Epithelial cell of prostate (primary cell): ENCODE data around the gene UBAC2.

ENCODE experiments used
- DNase-seq: peaks from one replicate; pipeline ENCODE4 v3.0.0-alpha.2; 2011; ENCODE audit warnings: low read depth, low spot score
- H3K27ac ChIP-seq: fragments of 450-650 bp; 2 replicates; pipeline ENCODE4 v1.5.1; 2017; ENCODE audit warnings: mild to moderate bottlenecking

UBAC2 gene

GRCh38 chr13:99327126-99327525, 126.5 kb downstream of the UBAC2 start:
- DNase-seq = no peak
- H3K27ac ChIP-seq = no peak overlapping the region

DNA sequence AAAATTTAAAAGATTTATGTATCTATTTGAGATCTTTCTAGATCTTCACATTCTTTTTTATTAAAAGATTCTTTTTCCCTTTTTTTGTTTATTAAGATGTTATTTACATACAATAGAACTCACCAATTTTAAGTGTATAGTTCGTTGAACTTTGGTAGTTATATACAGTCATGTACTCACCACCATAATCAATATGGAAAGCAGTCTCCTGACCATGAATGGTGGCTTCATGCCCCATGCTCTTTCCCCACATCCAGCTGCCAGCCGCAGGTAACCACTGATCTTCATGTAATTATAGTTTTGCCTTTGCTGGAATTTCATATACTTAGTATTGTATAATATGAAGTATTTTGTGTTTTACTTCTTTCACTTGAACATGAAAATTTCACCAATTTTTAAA, 127.1 kb downstream of the UBAC2 start:
- no peak for DNase-seq
- H3K27ac ChIP-seq = no peak overlapping the region

DNA sequence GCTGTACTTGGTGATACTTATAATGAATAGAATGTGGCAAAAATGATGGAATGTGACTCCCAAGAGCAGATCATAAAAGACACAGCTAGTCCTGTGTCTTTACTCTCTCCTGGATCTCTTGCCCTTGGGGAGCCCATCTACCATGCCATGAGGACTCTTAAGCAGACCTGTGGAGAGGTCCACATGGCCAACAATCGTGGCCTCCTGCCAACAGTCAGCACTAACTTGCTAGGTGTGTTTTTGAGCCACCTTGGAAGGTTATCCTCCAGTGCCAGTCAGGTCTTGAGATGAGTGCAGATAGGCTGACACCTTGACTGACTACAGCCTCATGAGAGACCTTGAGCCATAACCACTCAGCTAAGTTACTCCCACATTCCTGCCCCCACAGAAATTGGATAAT, 128.8 kb downstream of the UBAC2 start:
- no peak for DNase-seq
- H3K27ac ChIP-seq = no peak overlapping the region

- no peak for DNase-seq
- no peak overlapping the region for H3K27ac ChIP-seq
These were observed 130.3 kb downstream of the UBAC2 start for GRCh38 chr13:99330942-99331341.

- DNase-seq = no peak
These were observed 131.2 kb downstream of the UBAC2 start for GRCh38 chr13:99331881-99332293.

DNA sequence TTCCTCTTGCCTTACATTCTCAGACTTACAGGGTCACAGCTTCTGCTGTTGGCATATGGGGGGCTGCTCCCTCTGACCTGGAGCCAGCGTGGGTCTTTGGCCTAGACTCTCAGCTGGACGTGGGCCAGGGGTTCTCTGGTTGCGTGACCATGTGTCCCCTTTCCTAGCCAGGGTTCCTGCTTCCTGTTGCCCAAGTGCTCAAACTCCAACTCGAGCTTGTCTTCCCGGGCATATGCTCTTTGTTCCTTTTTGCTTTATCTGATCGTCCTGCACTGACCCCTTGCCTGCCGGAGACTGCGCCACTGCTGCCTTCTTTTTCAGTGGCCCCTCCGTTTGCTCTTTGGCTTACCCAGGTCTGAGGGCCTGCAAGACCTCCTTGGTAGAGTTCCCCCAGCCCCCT, 131.8 kb downstream of the UBAC2 start:
- H3K27ac ChIP-seq = no peak overlapping the region
- no peak for DNase-seq

More at GRCh38 chr13:99331881-99332293, 131.2 kb downstream of the UBAC2 start:
- H3K27ac ChIP-seq = no peak overlapping the region

DNA sequence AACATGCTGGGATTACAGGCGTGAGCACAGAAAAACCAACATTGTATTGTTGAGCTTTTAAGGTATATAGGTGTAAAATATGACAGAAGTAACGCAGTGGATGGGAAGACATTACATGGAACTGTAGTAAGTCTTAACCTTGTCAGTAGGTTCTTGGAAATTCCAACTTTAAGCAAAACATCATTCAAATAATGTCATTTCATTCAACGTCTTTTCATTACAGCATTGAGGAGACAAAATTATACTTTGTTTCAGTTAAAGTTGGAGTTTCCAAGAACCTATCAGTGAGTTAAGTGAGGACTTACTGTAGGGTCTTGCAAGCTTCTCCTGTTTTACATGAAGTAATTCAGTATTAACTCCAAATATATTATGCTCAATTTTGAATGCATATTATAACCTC, 133.6 kb downstream of the UBAC2 start:
- H3K27ac ChIP-seq = no peak overlapping the region
- DNase-seq = no peak

GRCh38 chr13:99335087-99335486, 134.4 kb downstream of the UBAC2 start:
- DNase-seq = no peak
- H3K27ac ChIP-seq = no peak overlapping the region

- DNase-seq = no peak
- no peak overlapping the region for H3K27ac ChIP-seq
These were observed 134.9 kb downstream of the UBAC2 start for GRCh38 chr13:99335603-99336002.

GRCh38 chr13:99339230-99339721, 138.6 kb downstream of the UBAC2 start:
- DNase-seq = no peak
- H3K27ac ChIP-seq = no peak overlapping the region

DNA sequence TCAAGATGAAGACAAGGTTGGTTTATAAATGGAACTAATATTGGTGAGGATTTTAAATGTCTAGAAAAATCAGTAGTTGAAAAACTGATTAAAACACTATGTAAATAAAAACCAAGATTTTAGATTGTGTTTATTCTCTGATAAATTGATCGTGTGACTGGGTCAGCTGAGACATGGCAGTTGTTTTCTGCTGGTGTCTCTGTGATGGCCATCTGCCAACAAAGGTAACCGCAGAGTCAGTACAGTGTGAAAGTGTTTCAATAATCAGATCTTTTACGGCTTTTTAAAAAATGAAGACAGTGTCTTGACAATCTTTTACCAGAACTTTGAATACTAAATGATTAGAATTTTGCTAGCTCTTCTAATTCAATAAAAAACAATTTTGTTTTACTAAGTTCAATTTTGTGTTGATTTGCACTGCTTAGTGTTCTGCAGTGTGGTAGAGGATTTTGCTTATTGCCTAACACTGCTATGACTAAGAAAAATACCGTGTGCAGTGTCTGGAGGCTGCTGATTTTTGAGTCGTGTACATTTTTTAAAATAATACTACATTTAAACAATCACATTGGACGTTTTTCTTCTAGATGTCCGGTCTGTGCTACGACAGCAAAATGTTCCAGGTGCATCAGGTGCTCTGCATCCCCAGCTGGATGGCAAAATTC, 139.2 kb downstream of the UBAC2 start:
- H3K27ac ChIP-seq = no peak overlapping the region
- DNase-seq = no peak

DNA sequence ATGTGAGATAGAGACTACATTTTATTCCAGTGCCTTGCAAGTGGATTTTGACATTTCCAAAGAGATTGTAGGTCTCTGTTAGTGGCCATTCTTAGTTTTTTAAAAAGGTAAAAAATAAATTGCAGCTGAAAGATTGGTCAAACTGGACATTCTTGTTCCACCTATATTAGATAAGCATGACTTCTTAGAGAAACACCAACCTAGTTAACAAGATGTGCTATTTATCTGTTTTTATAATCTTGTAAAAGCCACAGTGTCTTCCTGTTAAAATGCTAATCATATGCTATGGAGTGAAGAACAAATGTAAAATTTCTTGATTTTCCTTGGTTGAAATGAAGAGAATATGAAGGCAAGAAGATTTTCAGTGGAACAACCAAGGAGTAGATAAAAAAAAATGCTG, 140.0 kb downstream of the UBAC2 start:
- H3K27ac ChIP-seq = no peak overlapping the region
- DNase-seq = no peak

DNA sequence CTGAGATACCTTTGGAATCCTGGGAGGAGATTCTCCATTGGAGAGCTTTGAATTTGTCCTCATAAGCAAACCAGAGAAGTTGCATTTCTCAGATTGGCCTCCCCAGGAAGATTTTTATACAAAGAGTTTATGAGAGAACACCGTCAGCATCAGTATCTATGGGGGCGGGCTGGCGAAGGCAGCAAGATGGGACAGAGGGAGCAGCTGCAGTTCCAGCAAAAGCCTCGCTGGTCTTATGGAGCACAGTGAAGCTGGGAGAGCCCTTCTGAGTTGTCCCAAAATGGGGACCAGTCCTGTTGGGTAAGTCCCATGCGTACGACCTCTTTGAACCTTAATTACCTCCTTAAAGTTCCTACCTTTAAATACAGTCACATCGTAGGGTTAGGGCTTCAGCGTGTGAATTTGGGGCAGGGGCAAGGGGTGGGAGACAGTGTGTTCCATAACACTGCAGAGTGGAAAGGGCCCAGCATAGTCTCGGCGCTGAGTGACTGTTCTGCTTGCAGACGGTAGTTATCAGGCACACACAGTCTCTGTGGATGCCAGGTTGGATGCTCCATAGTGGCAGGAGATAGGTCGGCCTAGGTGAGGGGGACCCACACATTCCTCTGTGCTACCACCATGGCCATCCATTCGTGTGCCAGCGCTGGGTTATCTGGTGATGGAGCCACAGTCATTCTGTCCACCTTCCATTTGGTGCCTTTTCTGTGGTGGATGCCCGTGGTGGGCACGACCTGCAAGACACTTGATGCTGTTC, 141.5 kb downstream of the UBAC2 start:
- H3K27ac ChIP-seq = no peak overlapping the region
- DNase-seq = no peak

DNA sequence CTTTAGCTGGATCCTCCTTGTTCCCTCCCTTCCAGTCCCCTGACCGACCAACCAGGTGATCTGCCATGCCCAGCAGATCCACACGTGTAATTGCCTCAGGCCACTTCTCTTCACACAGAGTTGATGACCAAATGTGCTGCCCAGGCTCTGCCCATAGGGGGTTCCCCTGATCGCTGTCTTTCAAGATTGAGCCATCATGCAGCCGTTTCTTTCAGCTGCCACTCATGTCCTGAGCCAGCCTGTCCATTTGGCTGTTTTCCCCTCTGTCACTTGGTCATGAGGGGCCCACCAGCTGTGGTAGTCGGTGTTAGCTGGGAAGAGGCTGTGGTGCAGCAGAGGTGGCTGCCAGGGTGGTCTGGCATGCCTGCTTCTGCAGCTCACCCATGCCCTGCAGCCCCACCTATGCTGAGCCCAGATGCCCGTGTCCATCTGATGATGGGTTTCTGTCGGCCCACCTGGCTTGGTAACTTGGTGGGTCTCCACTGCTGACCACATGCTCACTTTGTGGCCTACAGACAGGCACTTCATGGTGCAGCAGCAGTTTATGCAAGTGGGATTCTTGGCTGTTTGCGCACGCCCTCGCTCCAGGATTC, 142.2 kb downstream of the UBAC2 start:
- DNase-seq = no peak

GRCh38 chr13:99344610-99345208, 144.1 kb downstream of the UBAC2 start:
- no peak for DNase-seq
- H3K27ac ChIP-seq = no peak overlapping the region

More for the DNA sequence above, 142.2 kb downstream of the UBAC2 start:
- no peak overlapping the region for H3K27ac ChIP-seq

- no peak for DNase-seq
- no peak overlapping the region for H3K27ac ChIP-seq
These were observed 144.7 kb downstream of the UBAC2 start for GRCh38 chr13:99345345-99345744.

DNA sequence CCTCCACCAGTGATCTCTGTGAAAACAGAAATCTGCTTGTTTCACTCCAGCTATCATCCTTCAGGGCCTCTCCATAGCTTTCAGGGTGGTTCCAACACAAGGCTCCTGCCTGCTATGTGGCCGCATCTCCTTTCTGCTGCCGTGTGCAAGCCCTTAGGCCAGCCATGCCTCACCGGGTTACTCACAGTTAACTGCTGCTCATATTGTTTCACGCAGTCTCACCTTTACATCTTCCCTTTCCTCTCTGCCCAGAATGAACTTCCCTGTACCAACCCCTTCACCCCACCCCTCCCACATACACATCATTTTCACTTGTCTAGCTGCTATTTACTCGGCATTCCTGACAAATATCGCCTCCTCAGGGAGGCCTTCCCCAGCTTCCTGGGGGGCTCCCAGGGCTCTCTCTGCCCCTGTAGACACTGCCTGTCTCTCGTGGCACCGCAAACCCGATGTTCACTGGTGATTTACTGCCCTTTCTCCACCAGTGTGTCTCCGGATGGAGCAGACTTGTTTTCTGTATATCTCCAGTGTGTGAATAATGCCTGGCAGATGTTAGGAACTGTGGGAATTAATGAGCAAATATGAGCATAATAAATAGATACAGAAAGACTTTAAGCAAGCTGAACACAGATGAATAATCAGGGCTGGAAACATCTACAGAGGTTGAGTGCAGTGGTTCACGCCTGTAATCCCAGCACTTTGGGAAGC, 145.8 kb downstream of the UBAC2 start:
- H3K27ac ChIP-seq = no peak overlapping the region
- DNase-seq = no peak

- DNase-seq = no peak
- H3K27ac ChIP-seq = no peak overlapping the region
These were observed 146.8 kb downstream of the UBAC2 start for GRCh38 chr13:99347335-99347878.

DNA sequence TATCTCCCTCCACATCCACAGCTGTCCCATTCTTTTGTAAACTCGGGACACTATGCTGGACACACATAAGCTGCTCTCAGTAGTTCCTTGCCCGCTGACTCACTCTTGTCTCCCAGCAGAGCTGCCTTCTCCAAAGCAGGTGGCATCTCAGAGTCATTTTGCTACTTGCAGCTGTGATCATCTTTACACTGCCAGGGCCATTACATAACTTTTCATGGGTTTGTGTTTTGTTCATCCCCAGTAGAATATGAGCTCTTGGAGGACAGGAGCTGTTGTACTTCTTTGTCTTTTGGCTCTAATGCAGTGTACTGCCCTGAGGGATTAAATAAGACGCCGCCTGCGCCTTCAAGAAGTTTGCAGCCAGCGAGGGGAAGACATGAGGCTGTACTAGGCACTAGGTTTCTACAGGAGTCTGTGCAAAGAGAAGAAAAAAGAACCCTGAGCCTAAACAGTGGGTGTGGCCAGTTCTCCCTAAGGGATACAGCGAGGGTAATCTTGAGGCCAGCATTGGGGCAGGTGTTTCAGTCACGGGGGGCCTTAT, 147.3 kb downstream of the UBAC2 start:
- DNase-seq = no peak
- no peak overlapping the region for H3K27ac ChIP-seq

- DNase-seq = no peak
- no peak overlapping the region for H3K27ac ChIP-seq
These were observed 149.5 kb downstream of the UBAC2 start for GRCh38 chr13:99350191-99350590.
